ENCODE results near the gene SETSIP.
"Not testable (repeated sequence)": the region's sequence is repeated elsewhere in the genome, so short reads cannot be mapped to it uniquely, and the experiment has no call there.

- not testable (repeated sequence) for TF ChIP-seq ZBTB26 (tag by site-specific recombination; optimal IDR thresholded peaks at IDR 0.05); ZNF449 (tag by site-specific recombination; IDR thresholded peaks at IDR 0.05); KLF16 (tag by site-specific recombination; IDR thresholded peaks at IDR 0.05); CTCF (tag by site-specific recombination; IDR thresholded peaks at IDR 0.05); ZNF785 (tag by site-specific recombination; IDR thresholded peaks at IDR 0.05); ZNF138 (tag by site-specific recombination; IDR thresholded peaks at IDR 0.05; ENCODE audit: borderline replicate concordance); ZNF768 (tag by site-specific recombination; IDR thresholded peaks at IDR 0.05); TCF7L2 (IDR thresholded peaks at IDR 0.05; ENCODE audit: borderline replicate concordance, low read depth, low read length); ZNF792 (tag by site-specific recombination; IDR thresholded peaks at IDR 0.05)
Observed at GRCh38 chr1:92074446-92074845, 765 bp downstream of the SETSIP start.
